A549 (cell line): Measurements from ENCODE around the gene SERPIND1. TPM values are rescaled to one million over a fixed set of nuclear protein-coding genes. Genes with fewer than 3 reads are reported as not detected.
"Not testable (repeated sequence)": the region's sequence is repeated elsewhere in the genome, so short reads cannot be mapped to it uniquely, and the experiment has no call there.

ENCODE experiments used
- ATAC-seq, 2 experiments: fragments of 200-7000 bp in 1 of 2; fragments of >200 bp in 1 of 2; cut with Nextera tagmentation in 1 of 2; cut with Tn5 transposase in 1 of 2; 3 replicates each; pipeline versions ENCODE4 v1.8.0 to v1.9.1; 2018 to 2020; ENCODE audit warnings: mild to moderate bottlenecking in 1 of 2, moderate library complexity in 1 of 2
- CTCF ChIA-PET: fragments of 300-600 bp; sonication (Branson Sonifier 250); formaldehyde crosslinking; extraction: SDS; loops from one replicate; lab custom pipeline; 2021; ENCODE audit warnings: antibody characterized with exemption, inconsistent platforms; lab: Yijun Ruan, JAX
- POLR2A ChIA-PET: fragments of 350-600 bp; formaldehyde crosslinking; extraction: SDS; loops from one replicate; lab custom pipeline; 2021; ENCODE audit warnings: antibody characterized with exemption, inconsistent platforms; lab: Yijun Ruan, JAX
- DNase-seq, 2 experiments: peaks; one replicate each; pipeline versions ENCODE4 v3.0.0 to v3.0.0-alpha.2; 2011 to 2016; ENCODE audit warnings: low read depth in 1 of 2, low spot score in 1 of 2
- FAIRE-seq: peaks from 2 replicates; lab custom pipeline; 2011; peaks lifted over from hg19 to GRCh38; lab: Jason Lieb, UNC
- H3K27ac ChIP-seq, 2 experiments: fragments of >200 bp; sonication (Bioruptor Twin); formaldehyde crosslinking; 3 replicates each; pipeline ENCODE4 v1.5.1; 2016 to 2017
- H3K4me1 ChIP-seq: fragments of >200 bp; sonication (Bioruptor Twin); formaldehyde crosslinking; 3 replicates; pipeline ENCODE4 v1.6.1; 2016
- H3K4me2 ChIP-seq: fragments of >200 bp; sonication (Bioruptor Twin); formaldehyde crosslinking; 3 replicates; pipeline ENCODE4 v1.6.1; 2016
- H3K4me3 ChIP-seq: fragments of >200 bp; sonication (Bioruptor Twin); formaldehyde crosslinking; 3 replicates; pipeline ENCODE4 v1.5.1; 2016
- H3K9me3 ChIP-seq: fragments of >200 bp; sonication (Bioruptor Twin); formaldehyde crosslinking; 3 replicates; pipeline ENCODE4 v1.6.1; 2016
- CBX2 ChIP-seq: fragments of 200-600 bp; sonication (generic); IDR thresholded peaks from 2 replicates; pipeline ENCODE4 v1.6.1; 2016; ENCODE audit warnings: low read depth, mild to moderate bottlenecking, borderline replicate concordance
- CEBPB ChIP-seq, 2 experiments: fragments of >200 bp in 1 of 2; sonication (Bioruptor Twin) in 1 of 2; formaldehyde crosslinking in 1 of 2; IDR thresholded peaks; 2 replicates each; pipeline ENCODE4 v1.6.1; 2012 to 2016
- EHF ChIP-seq: fragments of 250-450 bp; sonication (Bioruptor Pico); IDR thresholded peaks from 2 replicates; pipeline ENCODE4 v1.5.0; 2020; ENCODE audit warnings: mild to moderate bottlenecking
- FOSB ChIP-seq: fragments of 250-450 bp; sonication (Bioruptor Pico); IDR thresholded peaks from 2 replicates; pipeline ENCODE4 v1.5.0; 2020; ENCODE audit warnings: mild to moderate bottlenecking, moderate library complexity
- FOXS1 ChIP-seq: fragments of 250-450 bp; sonication (Bioruptor Pico); IDR thresholded peaks from 2 replicates; pipeline ENCODE4 v1.5.0; 2020; ENCODE audit warnings: mild to moderate bottlenecking, moderate library complexity
- GATA3 ChIP-seq: IDR thresholded peaks from 2 replicates; pipeline ENCODE4 v1.6.1; 2012; ENCODE audit warnings: borderline replicate concordance
- HEYL ChIP-seq: fragments of 250-450 bp; sonication (Bioruptor Pico); IDR thresholded peaks from 2 replicates; pipeline ENCODE4 v1.8.0; 2021; ENCODE audit warnings: mild to moderate bottlenecking, moderate library complexity
- JUN ChIP-seq, 2 experiments: fragments of >200 bp; sonication (Bioruptor Twin); formaldehyde crosslinking; IDR thresholded peaks; 2 replicates in 1 of 2; 3 replicates in 1 of 2; pipeline ENCODE4 v1.6.1; 2016 to 2017
- KDM1A ChIP-seq: fragments of 200-600 bp; sonication (generic); IDR thresholded peaks from 2 replicates; pipeline ENCODE4 v1.6.1; 2016; ENCODE audit warnings: low read depth, mild to moderate bottlenecking
- MYC ChIP-seq: IDR thresholded peaks from 2 replicates; pipeline ENCODE4 v1.6.1; 2012; ENCODE audit warnings: mild to moderate bottlenecking, inconsistent platforms, low read length, improper control_type of control experiment, borderline replicate concordance
- PHF8 ChIP-seq: fragments of 200-600 bp; sonication (generic); IDR thresholded peaks from 2 replicates; pipeline ENCODE4 v1.6.1; 2016; ENCODE audit warnings: low read depth, mild to moderate bottlenecking, antibody characterized with exemption, moderate library complexity, borderline replicate concordance
- POLR2A ChIP-seq: IDR thresholded peaks from 2 replicates; pipeline ENCODE4 v1.6.1; 2012; ENCODE audit warnings: mild to moderate bottlenecking, low read length
- RAD21 ChIP-seq, 2 experiments: fragments of >200 bp in 1 of 2; sonication (Bioruptor Twin) in 1 of 2; formaldehyde crosslinking in 1 of 2; IDR thresholded peaks in 1 of 2; conservative IDR thresholded peaks in 1 of 2; 2 replicates in 1 of 2; 3 replicates in 1 of 2; pipeline ENCODE4 v1.6.1; 2012 to 2018; ENCODE audit warnings: inconsistent platforms in 1 of 2
- SREBF2 ChIP-seq: fragments of 450-650 bp; IDR thresholded peaks from 2 replicates; pipeline ENCODE4 v1.6.1; 2014; ENCODE audit warnings: mild to moderate bottlenecking, moderate library complexity
- TFCP2L1 ChIP-seq: fragments of 250-450 bp; sonication (Bioruptor Pico); IDR thresholded peaks from 2 replicates; pipeline ENCODE4 v1.5.0; 2021; ENCODE audit warnings: mild to moderate bottlenecking
- ZC3H11A ChIP-seq: fragments of 450-650 bp; IDR thresholded peaks from 2 replicates; pipeline ENCODE4 v1.6.1; 2014; ENCODE audit warnings: antibody characterized with exemption, mild to moderate bottlenecking
- ZNF302 ChIP-seq: fragments of 250-450 bp; sonication (Bioruptor Pico); IDR thresholded peaks from 2 replicates; pipeline ENCODE4 v1.9.0; 2021; ENCODE audit warnings: inconsistent platforms, mild to moderate bottlenecking, moderate library complexity
- WGBS: methylation state at CpG from one replicate; pipeline ENCODE4 v1.1.6; 2017; ENCODE audit errors: missing lambda C conversion rate; 5-methylcytosine and 5-hydroxymethylcytosine counted together
- polyA plus RNA-seq, 4 experiments: library from polyadenylated mRNA; depleted of rRNA in 3 of 4; stranded (reverse); fragments of >200 nt; fragmentation: RNase III in 1 of 4; extraction: RNeasy Plus Mini Kit Qiagen cat#74134 plus additional on column Dnase treatment in 1 of 4; gene quantifications; 2 replicates in 3 of 4; 3 replicates in 1 of 4; pipeline ENCODE4 v1.2.3, GENCODE V29; 2011 to 2017
- TF ChIP-seq, protein P1 (sequence below): fragments of >200 bp; sonication (Bioruptor Twin); formaldehyde crosslinking; IDR thresholded peaks from 2 replicates; pipeline ENCODE4 v1.6.1; 2016
- TF ChIP-seq, protein P2 (sequence below): fragments of 150-350 bp; IDR thresholded peaks from 2 replicates; pipeline ENCODE4 v1.6.1; 2014; ENCODE audit warnings: low read depth, mild to moderate bottlenecking, low read length
- TF ChIP-seq, protein P3 (sequence below): IDR thresholded peaks from 2 replicates; pipeline ENCODE4 v1.6.1; 2012
- TF ChIP-seq, protein P4 (sequence below): fragments of >200 bp; sonication (Bioruptor Twin); formaldehyde crosslinking; IDR thresholded peaks from 3 replicates; pipeline ENCODE4 v1.6.1; 2016
- TF ChIP-seq, protein P5 (sequence below): fragments of 250-450 bp; sonication (Bioruptor Pico); IDR thresholded peaks from 2 replicates; pipeline ENCODE4 v1.5.0; 2020; ENCODE audit warnings: low read depth, mild to moderate bottlenecking, moderate library complexity

Gene SERPIND1
- polyA plus RNA-seq, 2 of the 4 experiments (the other 2 are of a cell fraction), result not detected

DNA sequence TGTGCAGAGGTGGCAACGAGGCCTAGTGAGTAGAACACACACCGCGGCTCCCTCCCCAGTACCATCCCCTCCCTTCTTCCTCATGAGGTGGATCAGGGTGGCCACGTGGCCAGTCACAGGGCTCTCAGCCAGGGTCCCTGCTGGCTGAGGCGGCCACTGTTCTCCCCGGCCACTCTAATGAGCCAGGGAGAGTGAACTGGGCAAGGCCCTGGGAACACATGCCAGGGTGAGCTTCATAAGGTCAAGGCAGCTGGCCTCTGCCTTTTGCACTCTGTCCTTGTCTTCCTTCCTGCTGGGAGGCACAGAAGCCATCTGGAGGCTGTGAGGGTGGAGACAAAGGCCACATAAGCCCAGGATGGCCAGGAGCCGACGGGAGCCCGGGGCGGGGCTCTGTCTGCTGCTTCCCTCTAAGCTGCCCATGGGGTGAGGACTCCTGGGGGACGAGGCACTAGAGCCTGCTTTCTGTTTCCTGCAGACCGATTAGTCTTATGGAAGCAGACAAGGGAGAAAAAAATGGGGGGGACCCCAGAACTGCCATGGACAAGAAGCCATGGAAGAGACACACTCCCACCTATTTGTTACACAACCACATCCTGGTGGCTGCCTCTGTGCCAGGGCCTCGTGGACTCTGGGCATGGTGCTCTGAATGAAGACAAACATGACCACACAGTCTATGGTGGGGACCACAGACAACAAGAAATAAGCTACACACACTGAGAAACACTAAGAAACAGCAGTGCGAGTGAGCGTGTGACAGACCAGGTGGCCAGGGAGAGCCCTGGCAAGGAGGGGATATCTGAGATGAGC, 38.4 kb upstream of the SERPIND1 start:
- FAIRE-seq, H3K4me1 ChIP-seq, POLR2A ChIA-PET, ATAC-seq, H3K4me3 ChIP-seq, H3K27ac ChIP-seq, CTCF ChIA-PET, H3K9me3 ChIP-seq, H3K4me2 ChIP-seq, DNase-seq: not testable (repeated sequence)
- WGBS, result 92% methylated on average over 5 of the region's 15 CpGs

DNA sequence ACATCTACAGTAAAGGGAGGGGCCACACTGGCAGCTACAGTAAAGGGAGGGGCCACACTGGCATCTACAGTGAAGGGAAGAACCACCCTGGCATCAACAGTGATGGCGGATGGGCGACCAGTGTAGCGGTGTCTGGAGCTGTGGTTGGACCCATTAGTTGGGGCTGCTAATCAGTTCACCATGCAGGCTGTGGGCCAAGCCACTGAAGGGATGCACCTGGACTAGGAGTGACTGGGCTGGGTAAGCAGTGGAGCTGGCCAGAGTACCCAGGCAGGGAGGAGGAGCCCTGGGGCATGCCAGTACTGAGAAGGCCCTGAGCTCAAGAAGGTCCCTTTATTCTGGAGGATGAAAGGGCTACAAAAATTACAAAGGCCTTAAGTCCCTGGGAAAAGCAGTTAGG, 37.0 kb upstream of the SERPIND1 start:
- peaks cover 14% of the 10 kb centered on the region; the same call in 1 of the 3 replicates for H3K9me3 ChIP-seq
- H3K4me1 ChIP-seq, H3K4me3 ChIP-seq, CTCF ChIA-PET, H3K4me2 ChIP-seq, FAIRE-seq, ATAC-seq, H3K27ac ChIP-seq, POLR2A ChIA-PET, DNase-seq: not testable (repeated sequence)
- 93% methylated on average over 3 of the region's 3 CpGs for WGBS

DNA sequence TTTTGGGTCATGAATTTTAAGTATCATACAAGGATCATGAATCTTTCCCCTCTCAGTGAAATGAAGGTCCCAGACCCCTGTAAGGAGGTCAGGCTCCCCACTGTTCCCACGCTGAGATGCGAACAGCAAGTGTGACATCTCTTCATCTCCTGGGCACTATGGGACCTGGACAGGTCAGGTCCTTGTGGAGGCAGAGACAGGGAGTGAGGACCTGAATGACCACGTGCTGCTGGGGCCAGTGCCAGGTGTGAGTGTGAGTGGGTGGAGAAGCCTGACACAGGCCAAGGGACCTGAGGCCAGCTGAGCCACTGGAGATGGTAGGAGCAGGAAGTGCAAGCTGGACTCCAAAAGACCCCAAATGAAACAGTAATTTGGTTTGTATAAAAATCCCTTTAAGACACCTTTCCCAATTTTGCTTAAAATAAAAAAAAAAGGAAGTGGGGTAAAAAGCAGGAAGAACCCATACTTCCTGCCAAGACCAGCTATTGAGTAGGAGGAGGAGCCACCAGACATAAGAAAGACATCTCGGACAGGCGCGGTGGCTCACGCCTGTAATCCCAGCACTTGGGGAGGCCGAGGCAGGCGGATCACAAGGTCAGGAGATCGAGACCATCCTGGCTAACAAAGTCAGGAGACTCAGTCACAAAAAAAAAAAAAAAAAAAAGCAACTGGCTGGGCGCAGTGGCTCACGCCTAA, 35.4 kb upstream of the SERPIND1 start:
- TF ChIP-seq, protein P1, sequence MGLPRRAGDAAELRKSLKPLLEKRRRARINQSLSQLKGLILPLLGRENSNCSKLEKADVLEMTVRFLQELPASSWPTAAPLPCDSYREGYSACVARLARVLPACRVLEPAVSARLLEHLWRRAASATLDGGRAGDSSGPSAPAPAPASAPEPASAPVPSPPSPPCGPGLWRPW, result no peak
- no peak for TF ChIP-seq EHF (CRISPR knock-in tag)
- TF ChIP-seq JUN (IDR thresholded peaks at IDR 0.05), result no peak
- TF ChIP-seq, protein P2, sequence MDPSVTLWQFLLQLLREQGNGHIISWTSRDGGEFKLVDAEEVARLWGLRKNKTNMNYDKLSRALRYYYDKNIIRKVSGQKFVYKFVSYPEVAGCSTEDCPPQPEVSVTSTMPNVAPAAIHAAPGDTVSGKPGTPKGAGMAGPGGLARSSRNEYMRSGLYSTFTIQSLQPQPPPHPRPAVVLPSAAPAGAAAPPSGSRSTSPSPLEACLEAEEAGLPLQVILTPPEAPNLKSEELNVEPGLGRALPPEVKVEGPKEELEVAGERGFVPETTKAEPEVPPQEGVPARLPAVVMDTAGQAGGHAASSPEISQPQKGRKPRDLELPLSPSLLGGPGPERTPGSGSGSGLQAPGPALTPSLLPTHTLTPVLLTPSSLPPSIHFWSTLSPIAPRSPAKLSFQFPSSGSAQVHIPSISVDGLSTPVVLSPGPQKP, result no peak
- no peak for TF ChIP-seq ZC3H11A
- TF ChIP-seq KDM1A, result no peak
- TF ChIP-seq FOXS1, result no peak
- no peak for TF ChIP-seq MYC
- TF ChIP-seq POLR2A, result no peak
- TF ChIP-seq, protein P3, sequence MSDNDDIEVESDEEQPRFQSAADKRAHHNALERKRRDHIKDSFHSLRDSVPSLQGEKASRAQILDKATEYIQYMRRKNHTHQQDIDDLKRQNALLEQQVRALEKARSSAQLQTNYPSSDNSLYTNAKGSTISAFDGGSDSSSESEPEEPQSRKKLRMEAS, result no peak
- ATAC-seq, result no peak
- ChIA-PET CTCF (no interaction called here), POLR2A (no interaction called here)
- Histone ChIP-seq H3K9me3 (peaks cover 14% of the 10 kb centered on the region; the same call in 1 of the 3 replicates), H3K27ac (no peak overlapping the region), H3K4me1 (no peaks in the 10 kb centered on the region), H3K4me3 (no peak overlapping the region), H3K4me2 (no peak overlapping the region)
- no peak for FAIRE-seq
- no peak for DNase-seq
- WGBS, result 88% methylated on average over 8 of the region's 12 CpGs

DNA sequence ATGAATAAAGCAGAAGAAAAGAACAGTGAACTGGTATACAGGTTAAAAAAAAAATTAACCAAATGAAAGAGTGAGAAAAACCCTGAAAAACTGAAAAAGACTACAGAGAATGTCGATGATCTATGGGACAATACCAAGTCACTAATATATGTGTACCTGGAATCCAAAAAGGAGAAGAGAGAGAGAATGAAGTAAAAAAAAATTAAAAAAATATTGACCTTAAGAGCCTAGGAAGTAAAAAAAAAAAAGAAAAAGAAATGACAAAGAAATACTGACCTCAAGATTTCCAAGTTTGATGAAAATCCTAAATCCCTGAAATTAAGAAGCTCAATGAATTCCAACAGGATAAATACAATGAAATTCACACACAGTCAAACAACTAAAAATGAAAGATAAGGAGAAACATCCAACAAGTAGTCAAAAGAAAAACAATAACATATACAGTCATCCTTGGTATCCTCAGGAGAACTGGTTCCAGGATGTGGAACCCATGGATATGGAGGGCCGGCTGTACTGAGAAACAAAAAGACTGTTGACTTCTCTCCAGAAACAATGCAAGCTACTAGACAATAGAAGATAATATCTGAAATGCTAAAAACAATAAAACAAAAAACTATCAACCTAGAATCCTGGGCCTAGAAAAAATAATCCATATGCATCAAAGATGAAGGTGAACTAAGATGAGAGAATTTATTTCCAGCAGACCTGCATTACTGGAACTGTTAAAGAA, 33.5 kb upstream of the SERPIND1 start:
- CTCF ChIA-PET, result no interaction called here
- Histone ChIP-seq H3K4me3 (no peak overlapping the region), H3K4me2 (no peak overlapping the region), H3K27ac (no peak overlapping the region), H3K9me3 (peaks cover 14% of the 10 kb centered on the region; the same call in 1 of the 3 replicates), H3K4me1 (no peaks in the 10 kb centered on the region)
- ATAC-seq, result no peak
- FAIRE-seq, result no peak
- POLR2A ChIA-PET, result no interaction called here
- 96% methylated on average over 2 of the region's 2 CpGs for WGBS
- TF ChIP-seq FOSB (CRISPR knock-in tag), result no peak
- no peak for TF ChIP-seq MYC
- no peak for TF ChIP-seq ZC3H11A
- no peak for TF ChIP-seq SREBF2
- no peak for TF ChIP-seq RAD21 (conservative IDR thresholded peaks at IDR 0.05 in 1 of 2, IDR thresholded peaks at IDR 0.05 in 1 of 2)
- TF ChIP-seq, protein P1, result no peak
- TF ChIP-seq, protein P4, sequence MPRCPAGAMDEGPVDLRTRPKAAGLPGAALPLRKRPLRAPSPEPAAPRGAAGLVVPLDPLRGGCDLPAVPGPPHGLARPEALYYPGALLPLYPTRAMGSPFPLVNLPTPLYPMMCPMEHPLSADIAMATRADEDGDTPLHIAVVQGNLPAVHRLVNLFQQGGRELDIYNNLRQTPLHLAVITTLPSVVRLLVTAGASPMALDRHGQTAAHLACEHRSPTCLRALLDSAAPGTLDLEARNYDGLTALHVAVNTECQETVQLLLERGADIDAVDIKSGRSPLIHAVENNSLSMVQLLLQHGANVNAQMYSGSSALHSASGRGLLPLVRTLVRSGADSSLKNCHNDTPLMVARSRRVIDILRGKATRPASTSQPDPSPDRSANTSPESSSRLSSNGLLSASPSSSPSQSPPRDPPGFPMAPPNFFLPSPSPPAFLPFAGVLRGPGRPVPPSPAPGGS, result no peak
- TF ChIP-seq CEBPB (IDR thresholded peaks at IDR 0.05), result no peak
- no peak for TF ChIP-seq TFCP2L1 (CRISPR knock-in tag)
- TF ChIP-seq GATA3, result no peak
- TF ChIP-seq EHF (CRISPR knock-in tag), result no peak
- TF ChIP-seq CBX2, result no peak
- TF ChIP-seq, protein P5, sequence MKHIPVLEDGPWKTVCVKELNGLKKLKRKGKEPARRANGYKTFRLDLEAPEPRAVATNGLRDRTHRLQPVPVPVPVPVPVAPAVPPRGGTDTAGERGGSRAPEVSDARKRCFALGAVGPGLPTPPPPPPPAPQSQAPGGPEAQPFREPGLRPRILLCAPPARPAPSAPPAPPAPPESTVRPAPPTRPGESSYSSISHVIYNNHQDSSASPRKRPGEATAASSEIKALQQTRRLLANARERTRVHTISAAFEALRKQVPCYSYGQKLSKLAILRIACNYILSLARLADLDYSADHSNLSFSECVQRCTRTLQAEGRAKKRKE (CRISPR knock-in tag), result no peak
- no peak for TF ChIP-seq KDM1A
- TF ChIP-seq ZNF302 (CRISPR knock-in tag), result no peak
- no peak for TF ChIP-seq HEYL (CRISPR knock-in tag)
- TF ChIP-seq PHF8, result no peak
- DNase-seq, result no peak
